Smooth muscle cell (in vitro differentiated cells): Measurements from ENCODE around the gene ZNF747. TPM values are rescaled to one million over a fixed set of nuclear protein-coding genes. Genes with fewer than 3 reads are reported as not detected.

Source experiments
- DNase-seq: peaks from one replicate; lab custom pipeline; 2025; ENCODE audit not compliant: unreplicated experiment; lab: John Stamatoyannopoulos, UW
- H2AFZ ChIP-seq: fragments of 200-600 bp; sonication (generic); 2 replicates; pipeline ENCODE4 v1.6.0; 2016; ENCODE audit warnings: antibody characterized with exemption, low read depth, mild to moderate bottlenecking
- H3F3A ChIP-seq: fragments of 200-600 bp; sonication (generic); 2 replicates; pipeline ENCODE4 v1.6.0; 2017; ENCODE audit warnings: antibody characterized with exemption, low read depth
- H3K27ac ChIP-seq: fragments of 200-600 bp; sonication (generic); 2 replicates; pipeline ENCODE4 v1.5.1; 2016; ENCODE audit warnings: low read depth, mild to moderate bottlenecking
- H3K27me3 ChIP-seq: fragments of 200-600 bp; sonication (generic); 2 replicates; pipeline ENCODE4 v1.6.1; 2016; ENCODE audit warnings: low read depth, mild to moderate bottlenecking
- H3K36me3 ChIP-seq: fragments of 200-600 bp; sonication (generic); 2 replicates; pipeline ENCODE4 v1.5.1; 2016; ENCODE audit warnings: low read depth
- H3K4me1 ChIP-seq: fragments of 200-600 bp; sonication (generic); 2 replicates; pipeline ENCODE4 v1.5.1; 2016; ENCODE audit warnings: low read depth
- H3K4me2 ChIP-seq: fragments of 200-600 bp; sonication (generic); 2 replicates; pipeline ENCODE4 v1.6.0; 2016; ENCODE audit warnings: mild to moderate bottlenecking
- H3K4me3 ChIP-seq: fragments of 200-600 bp; sonication (generic); 2 replicates; pipeline ENCODE4 v1.5.1; 2016; ENCODE audit warnings: mild to moderate bottlenecking
- H3K79me2 ChIP-seq: fragments of 200-600 bp; sonication (generic); 2 replicates; pipeline ENCODE4 v1.6.0; 2016; ENCODE audit warnings: low read depth, mild to moderate bottlenecking
- H3K9ac ChIP-seq: fragments of 200-600 bp; sonication (generic); 2 replicates; pipeline ENCODE4 v1.6.0; 2016; ENCODE audit warnings: low read depth
- H3K9me3 ChIP-seq: fragments of 200-600 bp; sonication (generic); replicated peaks from 2 replicates; pipeline ENCODE4 v1.5.1; 2016; ENCODE audit warnings: low read depth
- H4K20me1 ChIP-seq: fragments of 200-600 bp; sonication (generic); 2 replicates; pipeline ENCODE4 v1.6.0; 2016; ENCODE audit warnings: low read depth
- CTCF ChIP-seq: fragments of 200-600 bp; sonication (generic); IDR thresholded peaks from 2 replicates; pipeline ENCODE4 v1.5.1; 2017; ENCODE audit warnings: borderline replicate concordance, mild to moderate bottlenecking, antibody characterized with exemption; ENCODE audit not compliant: insufficient read depth, poor library complexity, severe bottlenecking
- WGBS: methylation state at CpG from one replicate; pipeline ENCODE4 v1.1.7; 2016; ENCODE audit warnings: low lambda C conversion rate; 5-methylcytosine and 5-hydroxymethylcytosine counted together
- polyA plus RNA-seq: library from polyadenylated mRNA; unstranded; fragments of >200 nt; fragmentation: Nextera tagmentation; extraction: Ambion mirVana; gene quantifications from 2 replicates; pipeline ENCODE4 v1.2.1, GENCODE V29; 2016
- total RNA-seq: library from RNA; depleted of rRNA; stranded (reverse); fragments of >200 nt; gene quantifications from 2 replicates; pipeline ENCODE4 v1.2.3, GENCODE V29; 2014

Gene ZNF747
- total and polyA plus RNA-seq, 2 experiments from 2014 or later = 5.7 to 6.3 TPM

DNA sequence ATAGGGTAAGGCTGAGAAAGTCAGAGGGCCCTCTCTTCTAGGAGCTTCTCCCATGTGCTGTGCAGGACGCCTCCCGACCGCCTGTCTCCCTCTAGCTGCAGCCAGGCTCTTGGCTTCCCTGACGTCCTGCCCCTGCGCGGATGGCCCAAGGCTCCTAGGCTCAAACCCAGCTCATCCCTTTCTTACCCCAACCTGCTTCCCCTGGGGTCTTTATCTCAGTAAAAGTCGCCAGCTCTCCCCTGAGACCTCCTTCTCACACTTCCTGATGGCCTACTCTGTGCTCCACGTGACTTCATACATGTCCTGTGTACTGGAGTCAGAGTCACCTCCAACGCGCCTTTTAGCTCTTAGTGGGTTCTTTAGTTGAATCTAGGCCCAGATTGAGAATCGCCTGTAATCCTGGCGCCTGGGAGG, 1.1 kb upstream of the ZNF747 start:
- peak; percentile 27 for DNase-seq
- peak overlapping the region; percentile 99 for H2AFZ ChIP-seq
- H3K36me3 ChIP-seq = no peaks in the 10 kb centered on the region
- peak overlapping the region; percentile 85 for H3K4me3 ChIP-seq
- H3K9ac ChIP-seq = peak overlapping the region; percentile 89
- H3K27ac ChIP-seq = peak overlapping the region; percentile 64
- H3K9me3 ChIP-seq = no peaks in the 10 kb centered on the region
- peaks cover 13% of the 10 kb centered on the region for H3K4me1 ChIP-seq
- no peaks in the 10 kb centered on the region for H4K20me1 ChIP-seq
- peaks cover 4% of the 10 kb centered on the region for H3F3A ChIP-seq
- peak overlapping the region; percentile 89 for H3K4me2 ChIP-seq
- WGBS = 27% methylated on average over 11 of the region's 12 CpGs
- peak; percentile 39 for TF ChIP-seq CTCF
- no peaks in the 10 kb centered on the region for H3K27me3 ChIP-seq
- peaks cover 17% of the 10 kb centered on the region for H3K79me2 ChIP-seq

DNA sequence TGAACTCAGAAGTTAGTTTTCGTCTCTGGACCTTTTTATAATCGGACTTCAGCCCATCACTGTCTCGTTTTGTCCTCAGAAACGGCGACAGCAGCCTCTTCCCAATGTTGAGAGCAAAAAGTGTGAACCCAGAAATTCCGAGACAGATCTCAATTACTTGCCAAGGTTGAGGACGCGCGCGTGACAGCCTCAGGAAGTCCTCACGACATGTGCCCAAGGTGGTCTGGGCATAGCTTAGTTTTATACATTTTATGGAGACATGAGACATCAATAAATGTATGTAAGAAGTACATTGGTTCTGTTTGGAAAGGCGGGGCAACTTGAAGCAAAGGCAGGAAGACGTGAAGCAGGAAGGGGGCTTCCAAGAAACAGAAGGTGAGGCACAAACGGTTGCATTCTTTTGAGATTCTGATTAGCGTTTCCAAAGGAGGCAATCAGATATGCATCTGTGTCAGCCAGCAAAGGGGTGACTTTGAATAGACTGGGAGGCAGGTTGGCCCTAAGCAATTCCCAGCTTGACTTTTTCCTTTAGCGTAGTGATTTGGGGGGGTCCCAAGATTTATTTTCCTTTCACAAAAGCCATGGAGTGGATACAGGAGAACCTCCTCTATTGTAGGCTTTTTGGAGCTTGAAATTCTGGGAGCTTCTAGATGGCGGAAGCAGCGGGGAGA, 583 bp upstream of the ZNF747 start:
- TF ChIP-seq CTCF = no peak
- H3K4me1 ChIP-seq = peaks cover 13% of the 10 kb centered on the region
- WGBS = 6% methylated on average over 18 of the region's 18 CpGs
- H3F3A ChIP-seq = peaks cover 4% of the 10 kb centered on the region
- no peaks in the 10 kb centered on the region for H3K9me3 ChIP-seq
- peak overlapping the region; percentile 85 for H3K4me3 ChIP-seq
- H4K20me1 ChIP-seq = no peaks in the 10 kb centered on the region
- H3K79me2 ChIP-seq = peaks cover 17% of the 10 kb centered on the region
- peak overlapping the region; percentile 89 for H3K4me2 ChIP-seq
- no peaks in the 10 kb centered on the region for H3K27me3 ChIP-seq
- H3K27ac ChIP-seq = peak overlapping the region; percentile 64
- H3K36me3 ChIP-seq = no peaks in the 10 kb centered on the region
- DNase-seq = peak; percentile 41
- H2AFZ ChIP-seq = peak overlapping the region; percentile 99
- peak overlapping the region; percentile 89 for H3K9ac ChIP-seq

GRCh38 chr16:30533748-30534367, 800 bp downstream of the ZNF747 start:
- H3K27ac ChIP-seq = peak overlapping the region; percentile 64
- H3K36me3 ChIP-seq = no peaks in the 10 kb centered on the region

More at GRCh38 chr16:30533748-30534367, 800 bp downstream of the ZNF747 start:
- Histone ChIP-seq H2AFZ (peak overlapping the region; percentile 99), H3K9me3 (no peaks in the 10 kb centered on the region), H4K20me1 (no peaks in the 10 kb centered on the region), H3F3A (peaks cover 7% of the 10 kb centered on the region), H3K79me2 (peaks cover 17% of the 10 kb centered on the region), H3K27me3 (no peaks in the 10 kb centered on the region), H3K4me3 (peak overlapping the region; percentile 85), H3K9ac (peak overlapping the region; percentile 89), H3K4me1 (peaks cover 13% of the 10 kb centered on the region), H3K4me2 (peak overlapping the region; percentile 89)
- no peak for DNase-seq
- 20% methylated on average over 29 of the region's 29 CpGs for WGBS
- no peak for TF ChIP-seq CTCF
